Left ventricle myocardium inferior (tissue), 1 donor: ENCODE measurements around the gene ARHGEF10L. TPM values are rescaled to one million over a fixed set of nuclear protein-coding genes. Genes with fewer than 3 reads are reported as not detected.

Experiments
- DNase-seq: peaks from one replicate; pipeline ENCODE4 v3.0.0-alpha.2; 2020
- H3K27ac ChIP-seq: fragments of 200-600 bp; replicated peaks from 2 replicates; pipeline ENCODE4 v1.8.0; 2021
- H3K27me3 ChIP-seq: fragments of 200-600 bp; 2 replicates; pipeline ENCODE4 v1.8.0; 2021; ENCODE audit warnings: low read depth
- H3K36me3 ChIP-seq: fragments of 200-600 bp; 2 replicates; pipeline ENCODE4 v1.8.0; 2021
- H3K4me1 ChIP-seq: fragments of 200-600 bp; 2 replicates; pipeline ENCODE4 v1.8.0; 2021
- H3K4me3 ChIP-seq: fragments of 200-600 bp; 2 replicates; pipeline ENCODE4 v1.8.0; 2021; ENCODE audit warnings: mild to moderate bottlenecking, moderate library complexity
- H3K9me3 ChIP-seq: fragments of 200-600 bp; replicated peaks from 2 replicates; pipeline ENCODE4 v1.8.0; 2021
- intact Hi-C: fragments of 100-400 bp; cut with micrococcal nuclease; formaldehyde crosslinking; loops from one replicate; pipeline ENCODE4 v1.11.0; 2022
- total RNA-seq: library from RNA; stranded (reverse); fragmentation: NEBNext Ultra II Directional; extraction: Animal tissue kit (Norgen Biotek cat#: 25700); gene quantifications from one replicate; pipeline ENCODE4 v1.2.1, GENCODE V29; 2021
- TF ChIP-seq, protein P1 (sequence below): fragments of 200-600 bp; IDR thresholded peaks from 2 replicates; pipeline ENCODE4 v1.8.0; 2021; ENCODE audit warnings: antibody characterized with exemption, mild to moderate bottlenecking, borderline replicate concordance
- donor health status: DM: no; HTN: yes; CAD: no; lungs with severe emphysema.

ARHGEF10L gene
- total RNA-seq, 1 donor from 2014 or later: 59.1 TPM

DNA sequence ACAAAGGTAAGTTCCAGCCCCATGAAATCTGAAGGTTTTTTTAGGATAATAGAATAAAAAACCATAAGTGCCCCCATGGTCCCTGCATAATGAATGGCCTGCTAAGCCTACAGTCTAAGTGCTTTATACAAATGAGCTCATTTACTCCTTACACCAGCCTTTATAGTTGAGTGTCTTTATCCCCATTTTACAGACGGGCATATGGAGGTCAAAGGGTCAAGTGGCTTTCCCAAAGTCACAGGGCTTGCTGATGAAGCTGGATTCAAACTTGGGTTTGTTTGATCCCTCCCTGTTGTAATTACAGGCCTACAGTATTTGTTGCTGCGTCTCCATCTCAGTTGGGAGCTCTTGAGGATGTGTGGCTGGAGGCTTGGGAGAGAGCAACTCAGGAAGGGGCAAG lies 28.3 kb upstream of the ARHGEF10L start:
- intact Hi-C loops: no loop called here
- Histone ChIP-seq H3K27me3 (no peaks in the 10 kb centered on the region), H3K9me3 (no peaks in the 10 kb centered on the region), H3K4me1 (no peaks in the 10 kb centered on the region), H3K4me3 (no peak overlapping the region), H3K36me3 (no peaks in the 10 kb centered on the region), H3K27ac (no peak overlapping the region)
- no peak for DNase-seq
- TF ChIP-seq, protein P1, sequence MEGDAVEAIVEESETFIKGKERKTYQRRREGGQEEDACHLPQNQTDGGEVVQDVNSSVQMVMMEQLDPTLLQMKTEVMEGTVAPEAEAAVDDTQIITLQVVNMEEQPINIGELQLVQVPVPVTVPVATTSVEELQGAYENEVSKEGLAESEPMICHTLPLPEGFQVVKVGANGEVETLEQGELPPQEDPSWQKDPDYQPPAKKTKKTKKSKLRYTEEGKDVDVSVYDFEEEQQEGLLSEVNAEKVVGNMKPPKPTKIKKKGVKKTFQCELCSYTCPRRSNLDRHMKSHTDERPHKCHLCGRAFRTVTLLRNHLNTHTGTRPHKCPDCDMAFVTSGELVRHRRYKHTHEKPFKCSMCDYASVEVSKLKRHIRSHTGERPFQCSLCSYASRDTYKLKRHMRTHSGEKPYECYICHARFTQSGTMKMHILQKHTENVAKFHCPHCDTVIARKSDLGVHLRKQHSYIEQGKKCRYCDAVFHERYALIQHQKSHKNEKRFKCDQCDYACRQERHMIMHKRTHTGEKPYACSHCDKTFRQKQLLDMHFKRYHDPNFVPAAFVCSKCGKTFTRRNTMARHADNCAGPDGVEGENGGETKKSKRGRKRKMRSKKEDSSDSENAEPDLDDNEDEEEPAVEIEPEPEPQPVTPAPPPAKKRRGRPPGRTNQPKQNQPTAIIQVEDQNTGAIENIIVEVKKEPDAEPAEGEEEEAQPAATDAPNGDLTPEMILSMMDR: no peak

DNA sequence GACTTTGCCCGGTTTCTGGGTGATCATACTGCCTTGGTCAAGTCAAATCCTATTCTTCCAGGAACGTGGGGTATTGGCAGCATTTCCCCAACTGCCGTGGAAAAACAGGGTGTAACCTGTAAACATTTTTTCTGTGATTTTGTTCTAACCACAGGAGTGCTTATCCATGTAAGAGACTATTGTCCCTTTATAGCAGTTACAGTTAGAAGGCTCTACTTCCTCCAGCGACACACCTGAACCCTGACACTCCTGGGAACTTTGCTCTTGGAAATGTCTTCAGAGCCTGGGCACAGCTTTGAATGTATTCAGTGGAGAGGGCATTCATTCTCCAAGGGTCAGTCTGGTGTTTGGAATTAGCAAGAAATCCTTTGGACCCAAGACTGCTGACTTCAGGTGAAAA lies 26.4 kb upstream of the ARHGEF10L start:
- TF ChIP-seq, protein P1: no peak
- H3K27me3 ChIP-seq: no peaks in the 10 kb centered on the region
- no peaks in the 10 kb centered on the region for H3K9me3 ChIP-seq
- no peak for DNase-seq
- no peaks in the 10 kb centered on the region for H3K4me1 ChIP-seq
- H3K27ac ChIP-seq: no peak overlapping the region
- intact Hi-C loops: no loop called here
- no peak overlapping the region for H3K4me3 ChIP-seq
- no peaks in the 10 kb centered on the region for H3K36me3 ChIP-seq

DNA sequence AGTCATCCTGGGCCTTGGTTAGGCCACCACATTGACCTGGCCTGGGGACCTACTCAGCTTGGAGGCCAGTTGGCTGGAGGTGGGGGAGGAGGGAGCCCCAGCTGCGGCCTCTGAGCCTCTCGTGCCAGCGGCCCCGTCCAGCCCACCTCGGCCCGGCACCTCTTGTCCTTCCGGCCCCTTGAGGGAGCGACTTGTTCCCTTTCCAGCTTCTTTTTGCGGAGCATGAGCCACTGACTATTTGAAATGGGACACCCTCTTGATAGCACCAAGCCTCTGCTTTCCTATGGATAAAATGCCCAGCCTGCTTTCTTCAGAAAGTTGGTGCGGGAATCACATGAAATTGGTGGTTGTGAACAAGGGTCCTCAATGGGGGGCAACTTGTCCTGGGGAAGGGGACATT lies 24.7 kb upstream of the ARHGEF10L start:
- no peak for DNase-seq

DNA sequence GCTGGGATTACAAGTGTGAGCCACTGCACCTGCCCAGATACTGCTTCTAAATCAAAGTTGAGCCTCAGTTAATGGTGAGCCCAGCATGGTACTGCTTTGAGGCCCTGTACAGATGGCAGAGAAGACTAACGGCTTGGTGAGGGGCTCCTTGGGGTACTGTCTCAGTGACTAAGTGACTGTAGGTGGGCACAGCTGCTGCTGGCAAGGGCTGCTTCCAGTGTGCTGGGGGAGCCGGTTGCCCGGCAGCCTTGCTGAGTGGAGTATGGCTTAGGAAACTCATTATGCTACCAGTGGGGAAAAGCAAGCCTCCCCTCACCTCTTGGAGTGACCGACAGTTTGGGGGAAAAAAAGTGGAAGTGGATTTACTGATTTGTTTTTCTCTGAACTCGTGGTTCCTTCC lies 23.6 kb upstream of the ARHGEF10L start:
- Histone ChIP-seq H3K9me3 (no peaks in the 10 kb centered on the region), H3K4me1 (no peaks in the 10 kb centered on the region), H3K27me3 (peaks cover 8% of the 10 kb centered on the region), H3K4me3 (no peak overlapping the region), H3K27ac (no peak overlapping the region), H3K36me3 (no peaks in the 10 kb centered on the region)
- no peak for DNase-seq
- intact Hi-C loops: no loop called here
- TF ChIP-seq, protein P1: no peak

More for the DNA sequence above, 24.7 kb upstream of the ARHGEF10L start:
- Histone ChIP-seq H3K4me1 (no peaks in the 10 kb centered on the region), H3K9me3 (no peaks in the 10 kb centered on the region), H3K4me3 (no peak overlapping the region), H3K27ac (no peak overlapping the region), H3K36me3 (no peaks in the 10 kb centered on the region), H3K27me3 (peaks cover 1% of the 10 kb centered on the region)
- intact Hi-C loops: no loop called here
- TF ChIP-seq, protein P1: no peak

DNA sequence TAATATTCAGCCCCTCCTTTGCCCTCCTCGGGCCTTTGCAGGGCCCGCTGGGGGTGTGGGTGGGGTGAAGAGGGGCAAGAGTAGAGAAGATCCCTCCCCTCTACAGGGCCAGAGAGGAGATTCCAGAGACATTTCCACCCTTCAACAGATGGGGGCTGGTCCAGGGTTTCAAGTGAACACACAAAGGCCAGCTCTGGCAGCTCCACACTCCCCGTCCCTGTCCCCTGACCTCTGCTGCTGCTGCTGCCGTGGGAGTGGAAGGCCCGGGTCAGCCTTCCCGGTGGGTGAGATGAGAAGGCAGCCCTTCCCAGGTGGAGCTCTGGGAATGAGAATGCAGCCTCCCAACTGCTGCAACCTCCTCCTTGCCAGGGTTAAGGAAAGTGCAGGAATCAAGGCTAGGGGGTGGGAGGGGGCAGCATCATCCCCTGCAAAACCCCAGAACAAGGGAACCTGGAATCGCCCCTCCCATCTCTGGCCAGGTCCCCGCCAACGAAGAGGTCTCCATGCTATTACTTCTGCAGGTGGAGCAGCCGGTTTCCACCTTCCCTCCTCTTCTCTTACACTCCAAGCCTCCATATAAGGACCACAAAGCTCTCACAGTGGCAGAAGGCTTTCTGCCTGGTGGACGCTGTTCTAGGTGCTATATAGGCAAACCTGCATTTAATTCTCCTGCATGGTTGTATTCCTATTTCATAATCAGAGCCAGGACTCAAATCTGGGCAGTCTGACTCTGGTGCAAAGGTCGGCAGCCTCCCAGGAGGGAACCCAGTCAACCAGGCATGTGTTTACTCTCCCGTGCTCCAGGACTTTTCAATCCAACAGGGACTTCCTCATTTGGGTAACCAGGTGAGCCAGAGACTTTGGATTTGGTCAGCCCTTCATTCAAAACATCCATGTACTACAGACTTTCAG lies 22.9 kb upstream of the ARHGEF10L start:
- Histone ChIP-seq H3K9me3 (no peaks in the 10 kb centered on the region), H3K27me3 (peaks cover 8% of the 10 kb centered on the region), H3K4me3 (no peak overlapping the region), H3K36me3 (no peaks in the 10 kb centered on the region), H3K4me1 (no peaks in the 10 kb centered on the region), H3K27ac (no peak overlapping the region)
- TF ChIP-seq, protein P1: no peak
- intact Hi-C loops: no loop called here
- no peak for DNase-seq
